Activated CD4-positive, alpha-beta T cell treated with anti-CD3 and anti-CD28 coated beads for 24 hours (primary cell): ENCODE measurements around the gene HNRNPA1.
"Not testable (repeated sequence)": the region's sequence is repeated elsewhere in the genome, so short reads cannot be mapped to it uniquely, and the experiment has no call there.

Experiments used
- DNase-seq, 2 donors: peaks; one replicate each; pipeline ENCODE4 v3.0.0-alpha.2; 2020; ENCODE audit warnings: low read depth in 2 of 2

Gene HNRNPA1

DNA sequence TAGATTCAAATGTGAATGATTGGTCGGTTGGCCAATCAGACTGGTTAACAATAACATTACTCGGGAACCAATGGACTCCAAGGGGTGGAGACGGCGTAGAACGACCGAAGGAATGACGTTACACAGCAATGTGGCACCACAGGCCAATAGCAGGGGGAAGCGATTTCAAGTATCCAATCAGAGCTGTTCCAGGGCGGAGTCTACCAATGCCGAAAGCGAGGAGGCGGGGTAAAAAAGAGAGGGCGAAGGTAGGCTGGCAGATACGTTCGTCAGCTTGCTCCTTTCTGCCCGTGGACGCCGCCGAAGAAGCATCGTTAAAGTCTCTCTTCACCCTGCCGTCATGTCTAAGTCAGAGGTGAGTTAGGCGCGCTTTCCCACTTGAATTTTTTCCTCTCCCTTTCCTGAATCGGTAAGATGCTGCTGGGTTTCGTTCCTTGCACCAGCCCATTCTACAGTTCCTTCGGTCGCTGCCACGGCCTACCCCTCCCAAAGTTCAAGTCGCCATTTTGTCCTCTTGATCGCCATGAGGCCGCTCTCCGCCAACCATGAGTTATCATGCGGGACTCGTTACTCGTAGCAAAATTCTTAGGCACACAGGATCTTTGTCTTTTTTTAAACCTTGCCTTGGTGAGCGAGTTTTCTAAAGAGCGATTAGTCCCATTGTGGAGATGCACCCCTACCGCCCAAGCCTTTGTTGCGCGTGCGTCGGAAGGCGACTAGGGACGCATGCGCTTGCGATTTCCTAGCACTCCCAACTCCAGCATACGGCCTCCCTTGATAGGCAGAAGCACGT lies at the start of gene HNRNPA1:
TSS of gene HNRNPA1 (plus strand) at position 259 of the 793 bp plus-strand sequence. CDS start at position 341, 82 bp downstream.
- peak; percentile 79 to 90 for DNase-seq

DNA sequence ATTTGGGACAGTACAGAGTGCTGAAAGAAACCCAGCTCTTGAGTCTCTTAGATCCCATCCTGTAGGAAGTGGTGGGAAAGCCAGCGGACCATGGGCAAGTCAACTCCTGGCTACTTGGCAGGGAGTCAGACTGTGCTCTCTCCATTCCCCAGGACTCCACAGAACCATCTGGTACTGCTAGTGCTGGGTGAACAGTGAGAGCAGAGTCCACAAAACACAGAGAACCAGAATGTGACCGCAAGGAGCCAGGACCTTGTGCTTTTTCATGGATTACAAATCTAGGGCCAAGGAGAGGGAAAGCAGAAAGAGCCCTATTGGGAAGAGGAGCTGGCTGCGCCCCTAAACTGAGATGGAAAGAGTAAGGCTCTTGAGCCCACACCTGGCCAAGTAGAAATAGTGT lies 49.3 kb upstream of the HNRNPA1 start:
- DNase-seq = not testable (repeated sequence)

DNA sequence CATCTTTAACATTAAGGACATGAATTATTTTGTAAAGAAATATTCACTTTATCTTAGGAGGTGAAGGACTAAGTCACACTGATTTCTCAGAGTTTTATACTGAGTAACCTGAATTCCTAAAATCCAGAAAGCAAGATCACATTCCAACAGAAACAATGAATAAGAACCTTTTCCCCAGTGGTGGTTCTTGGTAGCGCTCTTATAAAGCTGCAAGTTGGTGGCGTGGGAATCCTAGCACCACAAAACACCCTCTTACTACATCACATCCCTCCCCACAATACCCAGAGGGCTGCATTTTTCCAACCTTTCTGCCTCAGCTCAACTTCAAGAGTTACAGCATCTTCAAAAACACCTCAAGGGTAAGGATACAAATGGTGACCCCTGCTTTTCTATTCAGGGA lies 47.7 kb upstream of the HNRNPA1 start:
- no peak for DNase-seq

DNA sequence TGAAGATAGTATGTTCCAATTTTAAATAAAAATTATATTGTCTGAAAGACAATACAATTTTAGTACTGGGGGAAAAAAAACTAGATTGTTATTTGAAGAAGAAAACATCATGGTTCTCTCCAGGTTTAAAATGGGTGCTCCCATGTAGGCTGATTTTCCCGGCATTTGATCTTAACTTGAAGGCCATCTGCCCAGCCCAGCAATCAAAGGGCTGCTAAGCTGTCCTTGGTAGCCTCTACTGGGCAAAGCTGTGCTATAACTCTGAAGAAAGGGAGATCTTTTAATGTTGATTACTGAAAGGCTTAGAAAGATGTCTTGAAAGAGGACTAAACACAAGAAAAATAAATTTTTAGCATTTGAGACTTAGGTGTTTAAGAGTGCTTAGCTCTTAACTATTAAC lies 42.0 kb upstream of the HNRNPA1 start:
- DNase-seq = no peak

DNA sequence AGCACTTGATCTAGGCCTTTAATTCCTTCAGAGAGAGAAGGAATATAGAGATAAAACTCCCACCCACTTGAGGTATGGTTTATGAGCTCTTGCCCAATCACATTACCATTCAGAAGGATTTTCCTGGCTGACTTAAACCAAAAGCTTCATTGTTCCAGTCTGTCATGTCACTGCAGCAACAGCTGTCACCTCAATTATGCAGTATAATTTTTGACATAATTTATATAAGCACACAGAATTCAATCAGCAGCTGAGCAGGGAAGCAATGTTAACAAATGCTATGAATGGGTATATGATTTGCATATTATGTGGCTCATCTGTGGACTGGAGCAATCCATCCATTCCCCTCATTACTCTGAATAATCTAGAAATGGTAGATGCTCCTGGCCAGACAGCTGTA lies 40.9 kb upstream of the HNRNPA1 start:
- DNase-seq = no peak

DNA sequence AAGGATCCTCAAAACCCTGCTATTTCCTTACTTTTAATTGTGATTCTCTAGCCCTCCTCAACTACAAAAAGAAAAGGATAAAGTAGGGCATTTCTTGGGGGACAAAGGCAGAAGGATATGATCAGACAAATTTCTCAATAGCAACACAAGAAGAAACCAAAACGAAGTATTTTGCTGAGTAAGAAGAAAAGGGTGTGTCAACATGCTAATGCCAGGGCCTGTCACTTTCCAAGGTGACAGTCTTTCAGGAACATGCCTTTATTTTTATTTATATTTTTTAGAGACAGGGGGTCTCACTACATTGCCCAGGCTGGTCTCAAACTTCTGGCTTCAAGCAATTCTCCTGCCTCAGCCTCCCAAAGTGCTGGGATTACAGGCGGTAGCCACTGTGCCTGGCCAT lies 40.4 kb upstream of the HNRNPA1 start:
- no peak for DNase-seq

DNA sequence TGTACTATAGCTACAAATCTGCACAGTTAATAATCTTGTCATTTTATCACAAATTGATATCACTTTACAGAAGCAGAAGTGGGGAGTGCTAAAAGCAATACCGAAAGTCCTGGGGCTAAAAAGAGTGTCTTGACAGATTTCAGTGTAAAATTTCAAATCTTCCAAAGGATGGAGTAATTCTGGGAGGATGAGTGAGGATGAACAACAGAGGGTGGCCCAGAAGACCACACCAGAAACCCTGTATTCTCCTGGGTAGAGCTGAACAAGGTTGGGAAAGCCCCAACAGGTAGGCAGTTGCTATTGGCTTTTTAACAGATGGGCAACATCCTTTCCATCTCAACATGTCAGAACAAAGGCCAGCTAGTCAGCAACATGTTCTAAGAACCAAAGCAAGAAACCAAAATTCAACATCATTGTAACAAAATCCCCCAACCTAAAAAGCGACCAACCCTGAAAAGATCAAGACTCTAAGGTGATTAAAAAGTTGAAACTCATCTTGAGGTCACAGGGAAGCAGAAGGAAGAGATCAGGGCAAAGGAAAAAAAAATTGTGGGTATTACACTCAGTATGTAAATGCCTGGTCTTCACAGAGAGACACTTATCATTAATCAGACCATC lies 39.4 kb upstream of the HNRNPA1 start:
- DNase-seq = no peak

DNA sequence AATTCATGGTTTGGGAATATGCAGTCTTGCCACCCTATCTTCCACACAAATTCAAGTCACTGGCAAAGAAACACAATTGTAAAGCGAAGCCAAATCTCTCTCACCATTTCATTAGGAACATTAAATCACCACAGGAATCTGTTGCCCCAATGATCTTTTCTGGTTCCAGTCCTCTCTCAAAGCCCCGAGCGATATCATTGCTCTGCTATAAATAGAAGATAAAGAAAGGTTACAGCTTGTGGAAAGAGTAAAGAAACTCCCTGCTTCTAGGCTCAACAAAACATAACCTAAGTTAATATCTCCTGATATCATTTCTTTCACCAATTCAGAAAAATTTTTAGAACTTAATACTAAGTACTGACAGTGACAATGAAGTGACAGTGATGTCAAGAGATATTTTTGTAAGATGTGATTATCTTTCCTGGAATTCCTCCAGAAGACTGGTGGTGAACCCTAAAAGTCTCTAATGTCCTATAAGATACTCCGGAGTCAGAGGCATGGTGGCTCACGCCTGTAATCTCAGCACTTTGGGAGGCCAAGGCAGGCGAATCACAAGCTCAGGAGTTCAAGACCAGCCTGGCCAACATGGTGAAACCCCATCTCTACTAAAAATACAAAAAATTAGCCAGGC lies 34.4 kb upstream of the HNRNPA1 start:
- no peak for DNase-seq

DNA sequence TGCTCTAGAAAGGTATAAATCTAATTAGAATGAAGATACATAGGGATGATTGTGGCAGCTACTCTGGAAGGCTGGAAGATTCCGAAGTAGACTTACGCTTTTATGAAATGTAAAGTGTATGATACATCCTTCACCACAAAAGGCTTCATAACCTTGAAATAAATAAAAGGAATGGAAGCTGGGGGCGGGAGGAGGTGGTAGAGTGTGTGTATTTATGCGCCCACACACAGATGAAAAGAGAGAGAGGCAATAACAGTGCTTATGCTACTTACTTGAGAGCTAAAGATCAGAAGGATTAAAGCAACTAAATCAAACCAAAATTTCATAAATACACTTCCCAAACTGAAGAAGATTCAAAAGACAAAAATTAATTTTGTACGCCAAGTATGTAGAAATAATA lies 31.0 kb upstream of the HNRNPA1 start:
- DNase-seq = no peak

DNA sequence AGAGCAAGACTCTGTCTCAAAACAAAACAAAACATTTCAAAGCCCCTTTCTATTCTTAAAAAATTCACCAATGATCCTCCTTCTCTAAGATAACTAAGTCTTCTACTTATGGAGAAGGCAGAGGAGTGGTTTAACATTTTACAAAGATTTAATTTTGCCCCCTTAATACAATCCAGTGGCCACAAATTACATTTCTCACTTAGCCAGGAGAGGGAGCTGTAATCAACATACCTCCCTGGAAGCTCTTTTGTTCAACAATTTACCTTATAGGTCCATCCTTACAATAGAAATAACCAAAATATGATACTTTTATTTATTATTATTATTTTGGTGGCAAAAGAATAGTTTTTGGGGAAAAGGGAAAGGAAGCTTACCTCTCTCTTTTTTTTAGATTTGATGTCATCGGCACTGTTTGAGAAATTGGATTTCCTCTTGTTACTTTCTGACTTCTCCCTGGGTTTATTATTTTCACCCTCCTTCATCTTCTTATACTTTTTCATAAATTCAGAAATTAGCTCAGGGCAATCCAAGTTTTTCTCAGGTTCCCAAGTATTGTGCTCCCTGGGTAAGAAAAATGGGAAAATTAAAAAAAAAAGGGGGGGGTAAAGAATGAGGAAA lies 28.8 kb upstream of the HNRNPA1 start:
- DNase-seq = peak in 1 of 2 donors; percentile 14

DNA sequence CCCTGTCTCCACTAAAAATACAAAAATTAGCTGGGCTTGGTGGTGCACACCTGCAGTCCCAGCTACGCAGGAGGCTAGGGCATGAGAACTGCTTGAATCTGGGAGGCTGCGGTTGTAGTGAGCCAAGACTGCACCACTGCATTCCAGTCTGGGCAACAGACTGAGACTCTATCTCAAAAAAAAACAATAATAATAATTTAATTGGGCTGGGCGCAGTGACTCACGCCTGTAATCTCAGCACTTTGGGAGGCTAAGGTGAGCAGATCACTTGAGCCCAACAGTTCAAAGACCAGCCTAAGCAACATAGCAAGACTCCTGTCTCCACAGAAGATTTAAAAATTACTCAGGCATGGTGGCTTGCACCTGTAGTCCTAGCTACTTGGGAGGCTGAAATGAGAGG lies 27.3 kb upstream of the HNRNPA1 start:
- no peak for DNase-seq

DNA sequence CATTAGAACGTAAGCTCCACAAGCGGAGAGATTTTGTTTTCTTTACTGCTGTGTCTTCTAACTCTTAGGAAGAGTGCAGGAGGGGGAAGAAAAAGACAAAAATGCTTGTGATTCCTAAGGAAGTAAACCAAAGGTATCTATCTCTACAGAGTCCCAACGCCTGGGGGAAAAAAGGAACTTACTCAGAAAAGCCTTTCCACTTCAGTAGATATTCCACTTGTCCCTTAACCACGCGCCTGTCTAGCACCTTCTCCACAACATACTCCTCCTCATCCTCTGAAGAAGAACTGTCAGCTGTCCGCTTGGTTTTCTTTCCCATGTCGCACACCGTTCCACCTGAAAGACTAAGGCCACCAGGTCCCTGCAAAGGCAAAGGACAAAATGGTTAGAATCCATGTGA lies 23.2 kb upstream of the HNRNPA1 start:
- DNase-seq = no peak

DNA sequence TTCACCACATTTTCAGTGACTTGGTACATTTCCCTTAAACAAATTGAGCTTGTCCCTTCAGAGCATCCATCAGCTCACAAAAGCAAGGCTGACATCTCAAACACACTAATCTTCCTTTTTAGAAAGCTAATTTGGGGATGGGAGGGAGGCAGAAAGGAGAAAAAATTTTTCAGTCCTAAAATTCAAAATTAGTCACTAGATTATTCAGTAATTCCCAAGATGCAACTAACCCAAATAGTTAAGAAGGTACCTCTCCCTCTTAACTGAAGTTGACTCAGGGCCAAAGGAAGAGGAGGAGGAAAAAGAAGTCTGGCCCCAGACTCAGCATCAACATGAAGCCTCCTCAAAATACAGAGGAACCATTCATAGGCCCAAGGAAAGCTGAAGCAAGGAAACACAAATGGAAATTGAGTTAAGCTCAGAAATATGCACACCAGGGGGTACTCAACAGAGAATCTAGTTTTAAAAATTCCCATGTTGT lies 22.3 kb upstream of the HNRNPA1 start:
- DNase-seq = no peak

DNA sequence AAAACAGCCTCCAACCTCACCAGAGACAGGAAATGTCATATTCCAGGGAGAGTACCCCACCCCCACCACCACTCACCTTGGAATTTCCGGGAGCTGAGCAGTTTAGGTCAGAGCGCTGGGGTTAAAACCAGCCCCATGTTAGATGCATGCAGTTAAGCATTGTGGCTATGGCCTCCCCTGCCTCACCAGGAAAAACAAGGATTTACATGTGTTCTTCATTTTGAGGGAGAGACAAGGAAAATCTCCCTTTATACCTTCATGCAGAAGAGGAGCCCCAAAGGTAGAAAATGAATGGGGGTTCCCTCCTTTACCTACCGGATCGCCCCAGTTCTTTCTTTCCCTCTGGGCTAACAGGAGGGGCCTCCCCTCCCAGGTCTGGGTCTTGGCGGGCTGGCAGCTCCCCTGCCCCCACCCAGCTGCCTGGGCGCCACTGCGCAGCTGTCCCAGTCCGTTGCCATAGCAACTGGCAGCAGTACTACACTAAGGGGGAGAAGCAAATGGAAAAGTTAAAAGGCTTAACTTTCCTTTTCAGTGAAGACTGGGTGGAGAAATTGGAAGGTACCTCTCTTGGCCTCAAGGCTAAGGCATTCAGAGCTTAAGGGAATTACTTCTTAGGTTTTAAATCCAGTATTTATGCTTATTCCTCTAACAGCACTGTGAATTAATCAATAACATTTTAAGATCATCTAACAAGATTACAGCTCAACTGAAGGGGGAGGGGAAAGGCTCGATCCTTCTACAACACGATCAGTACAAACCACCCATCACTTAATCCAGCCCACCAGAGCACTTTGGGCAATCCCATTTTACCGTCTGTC lies 21.1 kb upstream of the HNRNPA1 start:
- DNase-seq = no peak

DNA sequence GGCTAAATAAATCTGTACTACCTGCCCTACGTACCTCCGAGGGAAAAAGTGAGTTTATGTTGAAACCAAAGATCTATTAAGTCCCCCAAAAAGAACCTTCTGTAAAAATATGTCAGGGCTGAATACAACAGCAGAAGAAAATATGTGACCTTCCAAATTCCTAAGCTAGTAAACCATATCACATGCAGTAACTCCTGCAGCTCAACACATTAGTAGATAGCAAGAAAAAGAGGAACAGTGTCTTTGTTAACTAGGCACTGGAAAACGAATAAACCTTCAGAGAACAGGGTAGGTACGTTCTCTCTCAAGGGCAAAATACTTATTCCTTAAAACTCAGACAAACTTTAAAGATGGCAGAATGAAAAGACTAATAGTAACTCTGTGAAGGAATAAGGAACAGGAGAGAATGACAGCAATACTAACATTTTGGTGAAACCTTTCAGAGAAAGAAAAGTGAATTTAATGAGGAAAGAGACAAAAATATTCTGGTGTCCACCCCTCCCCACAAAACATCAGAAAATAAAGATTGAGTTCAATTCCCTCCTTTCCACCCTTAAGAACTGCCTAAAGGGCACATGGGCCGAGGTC lies 18.6 kb upstream of the HNRNPA1 start:
- no peak for DNase-seq

DNA sequence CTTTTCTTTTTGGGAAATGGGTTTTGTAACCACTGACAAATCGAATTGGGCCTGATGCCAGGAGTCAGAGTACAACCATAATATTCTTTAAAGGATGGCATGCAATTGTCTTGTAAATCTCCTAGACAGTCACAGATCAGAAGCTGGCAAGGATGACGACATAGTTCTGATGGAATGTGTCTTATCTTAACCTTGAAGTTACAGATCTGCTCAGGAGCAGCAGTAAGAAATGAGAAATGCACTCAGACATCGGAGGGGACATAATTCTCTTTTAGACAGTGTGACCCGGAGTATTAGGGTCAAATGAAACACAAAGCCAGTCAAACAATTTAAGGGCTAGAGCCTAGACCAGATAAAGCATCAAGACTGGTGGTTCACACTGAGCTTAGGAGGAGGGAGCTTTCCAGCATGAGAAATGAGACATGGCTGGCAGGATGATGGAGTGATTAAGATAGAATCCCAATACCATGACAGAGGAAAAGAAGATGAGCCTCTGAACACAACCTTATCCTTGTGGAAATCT lies 18.1 kb upstream of the HNRNPA1 start:
- DNase-seq = no peak

DNA sequence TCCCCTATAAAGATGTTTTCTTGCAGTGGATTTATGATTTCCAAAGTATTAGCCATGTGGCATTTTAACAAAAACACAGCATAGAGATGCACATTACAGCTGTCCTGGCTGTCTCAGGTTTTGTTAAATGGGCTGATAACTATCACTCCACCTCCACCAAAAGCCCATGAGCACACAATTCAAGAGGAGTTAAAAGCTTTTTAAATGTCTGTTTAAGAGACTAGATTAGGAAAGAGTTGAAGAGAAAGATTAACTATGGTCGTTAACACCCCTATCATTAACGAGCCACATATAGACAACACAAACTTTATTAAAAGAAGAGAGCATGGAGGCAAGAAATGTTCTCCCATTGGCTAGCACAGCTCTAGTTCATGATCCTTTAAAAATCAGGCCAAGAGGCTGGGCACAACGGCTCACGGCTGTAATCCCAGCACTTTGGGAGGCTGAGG lies 15.1 kb upstream of the HNRNPA1 start:
- DNase-seq = no peak

DNA sequence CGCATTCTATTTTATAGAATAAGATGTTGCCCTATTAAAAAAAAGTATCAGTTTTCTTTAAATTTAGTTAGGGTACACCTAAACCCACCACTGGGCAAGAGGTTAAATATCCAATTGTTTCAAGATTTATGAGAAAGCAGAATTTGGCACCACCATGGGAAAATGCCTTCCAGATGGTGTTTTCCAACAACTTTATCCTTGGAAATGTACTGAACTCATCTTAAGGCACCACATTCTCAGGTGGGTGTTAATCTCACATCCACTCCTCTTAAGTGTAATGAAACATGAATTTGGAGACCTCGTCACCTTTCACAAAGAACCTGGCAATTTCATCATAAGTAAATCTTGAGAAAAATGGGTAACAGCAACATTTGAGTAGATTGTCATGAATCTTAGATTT lies 13.7 kb upstream of the HNRNPA1 start:
- DNase-seq = no peak

DNA sequence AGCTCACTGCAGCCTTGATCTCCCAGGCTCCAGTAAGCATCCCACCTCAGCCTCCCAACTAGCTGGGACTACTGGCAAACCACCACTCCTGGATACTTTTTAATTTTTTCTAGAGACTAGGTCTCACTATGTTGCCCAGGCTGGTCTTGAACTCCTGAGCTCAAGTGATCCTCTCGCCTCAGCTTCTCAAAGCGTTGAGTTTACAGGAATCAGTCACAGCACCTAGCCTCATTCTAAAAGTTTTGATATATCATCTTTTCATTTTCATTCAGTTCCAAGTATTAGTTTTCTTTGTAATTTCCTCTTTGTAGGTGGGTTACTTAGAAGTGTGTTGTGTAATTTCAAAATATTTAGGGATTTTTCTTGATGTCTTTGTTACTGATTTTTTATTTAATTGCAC lies 10.2 kb upstream of the HNRNPA1 start:
- no peak for DNase-seq

DNA sequence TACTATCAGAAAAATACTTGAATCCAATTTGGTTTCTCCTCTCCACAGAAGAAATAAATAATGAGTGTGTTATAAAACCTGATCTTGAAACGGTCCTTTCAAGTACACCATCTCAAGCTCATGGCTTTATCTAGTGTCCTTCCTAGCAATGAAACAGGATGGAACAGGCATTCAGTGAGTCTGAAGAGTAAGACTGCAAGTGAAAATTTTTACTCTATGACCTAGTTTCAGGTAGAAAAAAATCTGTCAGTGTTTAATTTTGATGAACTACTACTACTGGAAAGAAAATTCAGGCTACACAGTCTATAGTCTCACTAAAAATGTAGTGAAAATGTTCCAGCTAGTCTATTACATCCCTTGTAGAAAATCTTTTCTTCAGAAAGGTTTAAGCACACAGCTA lies 8.3 kb upstream of the HNRNPA1 start:
- DNase-seq = no peak

DNA sequence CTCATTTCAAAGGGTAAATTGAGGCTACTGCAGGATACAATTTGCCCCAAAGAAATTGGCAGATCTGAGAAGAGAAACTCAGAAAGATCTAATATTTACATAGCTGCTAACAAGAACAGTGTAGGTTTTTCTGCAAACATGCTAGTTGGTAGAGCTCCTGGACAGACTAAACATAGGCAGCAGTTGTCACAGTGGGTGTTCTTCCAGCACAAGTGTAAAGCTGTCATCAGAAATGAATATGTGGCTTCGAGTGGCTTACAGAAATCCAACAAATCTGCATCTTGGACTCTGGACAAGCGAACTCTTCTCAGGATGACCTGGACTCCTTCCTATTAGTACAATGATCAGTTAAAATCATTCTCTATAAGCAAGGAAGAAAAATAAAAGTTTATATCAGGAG lies 6.5 kb upstream of the HNRNPA1 start:
- DNase-seq = no peak
